Stimulated activated CD8-positive, alpha-beta memory T cell treated with anti-CD3 and anti-CD28 coated beads, Interleukin-12 subunit alpha, Interleukin-12 subunit beta, amount 100 ng/mL, for 4 hours (primary cell): ENCODE results near the gene DIP2B.

Source experiments
- DNase-seq: peaks from one replicate; pipeline ENCODE4 v3.0.0-alpha.2; 2020; ENCODE audit warnings: low read depth

The DIP2B gene

GRCh38 chr12:50638482-50638880 lies 133.7 kb downstream of the DIP2B start:
- no peak for DNase-seq

GRCh38 chr12:50639721-50640120 lies 134.9 kb downstream of the DIP2B start:
- no peak for DNase-seq

GRCh38 chr12:50640321-50640939 lies 135.6 kb downstream of the DIP2B start:
- no peak for DNase-seq

GRCh38 chr12:50641566-50641965 lies 136.8 kb downstream of the DIP2B start:
- DNase-seq, result no peak

DNA sequence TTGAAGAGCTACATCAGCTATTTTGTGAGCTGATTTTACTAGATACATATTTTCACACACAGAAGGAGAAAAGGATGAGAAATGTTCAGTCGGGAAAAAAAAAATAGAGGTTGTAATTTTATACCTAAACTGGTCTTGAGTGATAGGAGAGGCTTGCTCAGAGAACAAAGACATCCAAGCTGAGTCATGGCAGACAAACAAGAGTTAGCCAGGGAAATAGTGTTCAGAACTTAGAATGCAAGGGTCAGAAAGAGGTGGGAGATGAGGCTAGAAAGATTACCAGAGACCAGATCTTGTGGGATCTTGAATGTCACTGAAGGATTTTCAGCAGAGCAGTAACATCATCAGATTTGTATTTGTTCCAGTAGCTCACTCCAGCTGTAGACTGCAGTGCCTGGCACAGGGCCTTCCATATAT lies 137.3 kb downstream of the DIP2B start:
- no peak for DNase-seq

DNA sequence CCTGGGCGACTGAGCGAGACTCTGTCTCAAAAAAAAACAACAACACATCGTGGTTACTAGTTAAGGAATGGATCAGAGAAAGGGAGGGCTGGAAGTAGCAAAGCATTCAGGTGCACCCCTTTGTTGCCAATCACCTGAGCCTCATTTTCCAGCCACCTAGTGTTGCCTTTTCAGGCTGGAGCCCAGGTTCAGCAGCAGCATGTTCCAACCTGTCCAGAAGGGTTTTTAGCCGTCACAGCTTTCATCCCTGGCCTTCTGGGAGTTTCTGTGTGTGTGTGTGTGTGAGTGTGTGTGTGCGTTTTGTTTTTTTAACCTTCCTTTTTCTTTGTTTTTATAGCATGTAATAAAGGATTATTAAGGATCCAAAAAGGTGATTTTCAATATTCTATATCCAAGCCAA lies 138.0 kb downstream of the DIP2B start:
- DNase-seq, result no peak

DNA sequence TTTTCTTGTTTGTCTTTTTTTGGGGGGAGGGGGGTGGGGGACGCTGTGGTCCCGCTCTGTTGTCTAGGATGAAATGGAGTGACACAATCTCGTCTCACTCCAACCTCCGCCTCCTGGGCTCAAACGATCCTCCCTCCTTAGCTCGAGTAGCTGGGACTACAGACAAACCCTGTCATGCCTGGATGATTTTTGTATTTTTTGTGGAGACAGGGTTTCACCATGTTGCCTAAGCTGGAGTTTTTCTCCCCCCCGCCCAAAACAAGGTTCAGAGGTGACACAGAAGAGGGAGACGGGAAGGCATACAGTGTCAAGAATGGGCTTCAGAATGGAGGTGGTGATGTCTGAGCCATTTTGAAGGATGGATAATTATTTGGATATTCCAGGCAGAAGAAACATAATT lies 142.2 kb downstream of the DIP2B start:
- DNase-seq, result no peak

- no peak for DNase-seq
Measured at GRCh38 chr12:50647479-50647878, 142.7 kb downstream of the DIP2B start.

DNA sequence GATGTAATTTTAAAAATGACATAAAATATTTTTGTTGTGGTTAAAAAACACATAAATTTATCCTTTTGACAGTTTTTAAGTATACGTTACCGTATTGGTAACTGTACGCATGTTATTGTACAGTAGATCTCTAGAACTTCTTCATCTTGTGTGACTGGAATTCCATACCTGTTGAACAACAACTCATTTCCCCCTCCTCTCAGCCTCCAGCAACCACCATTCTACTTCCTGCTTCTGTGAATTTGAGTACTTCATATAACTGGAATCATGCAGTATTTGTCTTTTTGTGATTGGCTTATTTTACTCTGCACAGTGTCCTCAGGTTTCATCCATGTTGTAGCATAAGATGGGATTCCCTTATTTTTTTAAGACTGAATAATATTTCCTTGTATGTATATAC lies 145.5 kb downstream of the DIP2B start:
- no peak for DNase-seq

GRCh38 chr12:50655374-50655921 lies 150.7 kb downstream of the DIP2B start:
- no peak for DNase-seq

- no peak for DNase-seq
Measured at GRCh38 chr12:50659260-50659659, 154.5 kb downstream of the DIP2B start.

DNA sequence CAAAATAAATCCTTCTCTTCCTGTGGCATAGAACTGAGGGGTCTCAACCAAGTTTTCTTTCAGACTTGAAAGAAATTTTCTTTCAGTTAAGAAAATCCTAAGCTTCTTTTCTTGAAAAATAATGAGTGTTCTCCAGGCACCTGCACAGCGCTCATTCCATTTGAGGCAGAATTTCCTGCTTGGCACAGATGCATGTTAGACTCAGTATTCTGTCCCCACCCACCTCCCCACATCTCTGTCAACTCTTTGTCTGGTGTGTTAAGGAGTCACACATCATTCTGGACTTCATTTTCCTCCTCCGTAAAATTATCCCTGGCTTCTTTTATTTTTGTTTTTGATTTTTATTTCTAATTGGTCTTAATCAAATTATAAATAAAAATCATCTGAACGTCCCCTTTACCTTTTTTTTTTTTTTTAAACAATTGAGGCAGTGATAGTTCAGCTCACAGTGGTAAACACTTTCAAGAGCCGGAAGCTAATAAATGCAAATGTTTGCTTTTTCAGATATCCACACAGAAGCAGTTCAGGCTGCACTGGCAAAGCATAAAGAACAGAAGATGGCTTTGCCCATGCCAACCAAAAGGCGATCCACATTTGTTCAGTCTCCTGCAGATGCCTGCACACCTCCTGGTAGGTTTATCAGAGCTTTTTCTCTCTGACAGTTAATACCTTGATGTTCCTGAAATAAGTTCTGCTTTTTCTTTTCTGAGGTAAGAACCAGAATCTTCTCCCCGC lies 155.1 kb downstream of the DIP2B start:
- DNase-seq, result no peak

DNA sequence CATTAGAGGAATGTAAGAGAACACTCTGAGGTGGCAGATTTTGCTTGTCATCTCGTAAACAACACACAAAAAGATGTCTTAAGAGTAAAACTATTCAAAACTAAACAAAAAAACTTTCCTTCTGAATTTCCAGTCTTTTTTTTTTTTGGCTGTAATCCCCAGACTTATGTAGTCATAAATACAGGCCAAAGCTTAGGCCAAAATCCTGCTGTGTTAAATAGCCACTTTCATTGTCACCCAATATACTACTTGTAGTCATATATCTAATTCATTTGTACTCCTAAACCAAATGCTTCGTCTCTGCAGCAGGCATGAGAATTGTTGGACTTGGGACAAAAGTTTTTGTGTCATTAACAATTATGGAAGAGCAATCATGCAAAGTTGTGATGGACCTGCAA lies 155.6 kb downstream of the DIP2B start:
- no peak for DNase-seq

DNA sequence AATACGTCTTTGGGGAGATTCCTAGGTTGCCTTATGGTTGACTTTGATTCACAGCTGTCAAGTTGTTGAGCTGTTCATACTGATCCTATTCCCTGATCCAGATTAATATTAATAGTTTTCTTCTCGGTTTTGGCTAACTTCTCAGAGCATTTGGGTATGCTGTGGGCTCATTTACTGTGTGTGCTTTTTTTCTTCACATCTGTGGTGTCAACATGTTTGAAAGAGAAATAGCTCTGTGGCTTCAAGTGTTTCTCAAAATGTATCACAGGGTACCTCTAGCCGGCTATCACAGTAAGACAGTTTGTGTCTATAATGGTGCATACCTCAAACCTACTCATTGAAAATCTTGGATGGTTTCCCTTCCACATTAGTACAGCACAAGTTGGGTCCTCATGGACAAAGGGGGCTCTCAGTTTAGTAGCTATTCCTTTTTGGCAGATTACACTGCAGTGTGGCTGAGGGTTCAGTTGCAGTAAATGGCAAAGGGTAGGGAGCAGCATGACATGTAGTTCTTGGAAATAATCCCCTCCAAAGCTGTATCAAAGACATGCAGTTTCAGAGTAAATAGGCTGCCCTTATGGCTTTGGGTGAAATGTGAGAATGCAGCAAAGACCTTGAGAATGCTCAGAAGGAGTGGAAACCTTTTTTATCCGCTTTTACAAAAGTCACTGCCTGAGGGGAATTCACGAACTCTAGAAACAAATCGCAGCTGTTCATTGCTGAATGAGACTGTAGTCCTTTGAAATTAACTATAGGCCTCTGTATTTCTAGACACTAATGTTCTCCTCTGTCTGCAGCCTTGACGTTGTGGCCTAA lies 156.7 kb downstream of the DIP2B start:
- DNase-seq, result no peak

GRCh38 chr12:50662116-50662510 lies 157.3 kb downstream of the DIP2B start:
- no peak for DNase-seq

DNA sequence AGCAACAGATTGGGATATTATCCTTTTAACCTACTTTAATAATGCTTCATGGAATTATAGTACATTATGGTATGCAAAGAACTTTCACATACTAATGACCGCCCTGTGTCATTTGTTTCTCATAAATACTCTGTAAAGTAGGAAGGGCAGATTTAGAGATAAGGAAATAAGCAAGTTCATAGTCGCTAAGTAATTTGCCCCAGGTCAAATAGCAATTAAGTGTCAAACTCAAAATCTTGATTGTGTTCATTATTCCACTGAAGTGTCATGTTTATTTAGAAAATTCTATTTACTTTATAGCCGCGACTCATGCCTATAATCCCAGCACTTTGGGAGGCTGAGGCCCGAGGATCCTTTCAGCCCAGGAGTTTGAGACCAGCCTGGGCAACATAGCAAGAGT lies 160.4 kb downstream of the DIP2B start:
- DNase-seq, result no peak

DNA sequence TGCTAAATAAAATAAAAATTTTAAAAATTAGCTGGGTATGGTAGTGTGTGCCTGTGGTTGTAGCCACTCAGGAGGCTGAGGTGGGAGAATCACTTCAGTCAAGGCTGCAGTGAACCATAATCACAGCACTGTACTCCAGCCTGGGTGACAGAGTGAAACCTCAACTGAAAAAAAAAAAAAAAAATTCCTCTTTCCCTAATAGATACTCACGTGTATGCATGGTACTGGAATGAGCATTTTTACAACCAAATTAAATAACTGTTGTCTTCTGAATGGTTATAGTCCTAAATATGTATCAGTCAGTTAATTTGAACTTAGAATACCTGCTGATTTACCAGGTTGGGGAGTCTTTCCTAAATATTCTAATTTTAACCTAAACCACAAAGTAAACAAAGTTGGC lies 160.8 kb downstream of the DIP2B start:
- DNase-seq, result no peak

DNA sequence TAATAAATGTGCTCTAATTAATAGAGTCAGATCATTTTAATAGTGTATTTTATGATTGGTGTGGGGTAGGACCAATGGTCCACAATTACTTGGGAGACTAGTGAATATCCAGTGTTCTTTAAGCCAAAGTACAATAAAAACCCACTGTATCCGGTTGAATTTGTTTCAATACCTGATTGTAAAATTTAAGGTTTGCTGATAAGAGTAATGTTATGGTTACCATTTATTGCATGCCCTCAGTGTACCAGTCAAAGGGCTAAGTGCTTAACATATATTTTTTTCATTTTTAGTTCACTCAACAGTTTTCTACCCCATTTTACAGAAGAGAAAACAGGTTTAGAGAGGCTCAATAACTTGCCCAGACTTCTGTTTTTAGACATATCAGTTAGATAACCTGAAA lies 161.2 kb downstream of the DIP2B start:
- no peak for DNase-seq

GRCh38 chr12:50672158-50672557 lies 167.4 kb downstream of the DIP2B start:
- no peak for DNase-seq

DNA sequence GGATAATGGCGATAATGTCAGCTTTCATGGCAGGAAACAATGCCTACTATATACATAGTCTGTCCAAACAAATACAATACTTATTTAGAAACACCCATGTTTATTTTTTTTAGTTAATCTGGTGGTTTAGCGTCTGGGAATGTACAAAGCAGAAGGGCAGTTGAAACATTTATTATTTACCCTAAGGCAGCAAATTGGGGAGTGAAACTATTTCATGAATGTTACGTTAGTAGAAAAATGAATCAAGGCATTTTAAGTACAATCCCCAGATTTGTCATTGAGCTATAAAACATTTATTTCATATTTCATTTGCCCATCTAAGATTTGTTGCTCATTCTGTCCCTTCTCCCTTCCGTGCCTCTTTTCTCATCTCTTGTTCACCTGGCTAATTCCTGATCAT lies 172.0 kb downstream of the DIP2B start:
- no peak for DNase-seq

DNA sequence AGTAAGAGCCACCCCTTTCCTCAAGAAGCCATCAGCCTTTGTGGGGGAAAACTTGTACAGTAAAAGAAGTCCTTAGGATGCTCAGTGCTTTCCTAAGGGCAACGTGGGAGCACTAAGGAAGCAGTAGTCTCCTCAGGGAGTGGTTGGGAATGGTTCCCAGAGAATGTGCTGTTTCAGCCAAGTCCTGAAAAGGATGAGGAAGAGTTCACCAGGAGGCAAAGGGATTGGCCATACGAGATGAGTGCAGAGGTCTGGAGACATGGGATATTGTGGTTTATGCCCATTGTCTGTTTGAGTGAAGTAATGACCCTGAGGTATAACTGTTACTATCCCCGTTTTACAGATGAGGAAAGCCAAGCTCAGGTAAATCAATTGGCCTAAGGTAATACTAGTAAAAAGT lies 173.1 kb downstream of the DIP2B start:
- DNase-seq, result no peak

DNA sequence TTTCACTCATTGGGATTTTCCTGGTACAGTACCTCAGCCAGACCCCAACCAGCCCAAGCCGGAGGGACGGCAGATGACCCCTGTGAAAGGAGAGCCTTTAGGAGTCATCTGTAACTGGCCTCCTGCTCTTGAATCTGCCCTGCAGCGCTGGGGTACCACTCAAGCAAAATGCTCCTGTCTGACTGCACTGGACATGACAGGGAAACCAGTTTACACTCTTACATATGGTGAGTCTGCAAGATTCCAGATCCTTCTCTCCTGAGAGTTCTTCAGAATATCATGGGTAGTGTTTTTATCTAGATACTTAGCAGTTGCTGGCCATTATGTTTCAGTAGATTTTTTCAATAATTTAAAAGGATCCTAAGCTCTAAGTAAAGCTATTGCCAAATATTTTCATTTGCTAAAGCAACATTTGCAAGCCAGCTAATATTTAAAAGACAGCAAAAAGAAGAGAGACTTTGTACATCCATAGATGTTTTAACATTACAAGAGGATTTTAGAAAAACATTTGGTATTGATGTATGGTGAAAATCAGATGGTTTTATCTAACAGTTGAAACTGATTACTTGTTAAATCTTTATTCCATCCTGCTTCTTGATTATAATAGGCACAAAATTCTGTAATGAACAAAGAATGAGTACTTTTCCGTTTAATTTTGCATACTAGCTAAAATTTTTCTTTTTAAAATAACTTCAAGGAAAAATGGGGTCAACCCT lies 174.0 kb downstream of the DIP2B start:
- no peak for DNase-seq
